GM15510 (cell line): ENCODE data around the gene COL26A1.

Experiments
- POLR2A ChIP-seq: IDR thresholded peaks from 3 replicates; pipeline ENCODE4 v1.6.1; 2011; ENCODE audit warnings: borderline replicate concordance; ENCODE audit not compliant: insufficient read length; ENCODE audit errors: extremely low read depth

COL26A1 gene

GRCh38 chr7:101527844-101528667, 165.4 kb downstream of the COL26A1 start:
- no peak for TF ChIP-seq POLR2A

- TF ChIP-seq POLR2A = no peak
Measured at GRCh38 chr7:101529560-101529959, 166.9 kb downstream of the COL26A1 start.

GRCh38 chr7:101531726-101532357, 169.2 kb downstream of the COL26A1 start:
- TF ChIP-seq POLR2A = no peak

GRCh38 chr7:101532400-101533102, 169.9 kb downstream of the COL26A1 start:
- TF ChIP-seq POLR2A = no peak

GRCh38 chr7:101533103-101533465, 170.4 kb downstream of the COL26A1 start:
- no peak for TF ChIP-seq POLR2A

GRCh38 chr7:101534015-101534803, 171.5 kb downstream of the COL26A1 start:
- TF ChIP-seq POLR2A = no peak

DNA sequence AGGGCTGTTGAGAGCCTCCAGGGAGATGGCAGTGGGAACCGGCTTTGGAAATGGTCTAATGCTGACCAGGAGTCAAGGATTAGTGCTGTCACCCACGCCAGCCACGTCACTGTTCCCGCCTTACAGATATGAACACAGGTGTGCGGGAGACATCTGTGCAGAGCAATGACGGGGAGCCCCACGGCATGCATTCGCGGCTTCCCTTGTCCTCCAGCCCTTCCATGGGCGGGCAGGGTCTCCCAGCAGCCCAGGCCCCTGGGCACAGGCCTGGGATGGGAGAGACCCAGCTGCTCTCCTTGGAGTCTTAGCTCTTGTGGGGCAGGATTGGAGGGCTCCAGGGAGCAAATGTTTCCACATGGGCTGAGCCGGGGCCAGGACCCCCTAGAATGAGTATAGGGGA, 172.2 kb downstream of the COL26A1 start:
- no peak for TF ChIP-seq POLR2A

GRCh38 chr7:101535351-101535751, 172.7 kb downstream of the COL26A1 start:
- no peak for TF ChIP-seq POLR2A

GRCh38 chr7:101536232-101536631, 173.6 kb downstream of the COL26A1 start:
- no peak for TF ChIP-seq POLR2A

GRCh38 chr7:101536668-101537067, 174.0 kb downstream of the COL26A1 start:
- no peak for TF ChIP-seq POLR2A

DNA sequence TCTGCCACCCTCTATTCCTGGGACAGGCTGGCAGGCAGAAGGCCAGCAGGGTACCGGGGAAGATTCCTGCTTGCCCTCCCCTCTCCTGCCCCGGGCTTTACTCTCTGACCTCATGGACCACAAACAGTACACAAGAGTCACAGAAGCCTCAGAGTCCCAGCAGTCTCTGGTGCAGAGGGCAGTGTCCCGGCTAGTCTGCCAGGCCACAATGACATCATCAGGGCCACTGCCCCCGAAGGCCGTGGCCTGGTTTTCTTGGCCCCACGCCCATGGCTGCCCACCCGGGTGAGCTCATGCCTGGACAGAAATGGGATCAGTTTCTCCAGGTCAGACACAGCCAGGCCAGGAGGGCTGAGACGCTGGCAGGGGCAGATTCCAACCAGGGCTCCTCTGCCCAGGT, 174.5 kb downstream of the COL26A1 start:
- no peak for TF ChIP-seq POLR2A

- no peak for TF ChIP-seq POLR2A
Measured at GRCh38 chr7:101537935-101538595, 175.4 kb downstream of the COL26A1 start.

GRCh38 chr7:101538596-101539459, 176.2 kb downstream of the COL26A1 start:
- no peak for TF ChIP-seq POLR2A
